ENCODE data around the gene ADAMTS12. TPM values are rescaled to one million over a fixed set of nuclear protein-coding genes. Genes with fewer than 3 reads are reported as not detected.
A peak's percentile ranks its signal among the peaks of the same experiment; 100 is the strongest.

The ADAMTS12 gene
- total RNA-seq, 1 donor from 2014 or later, result 2.1 TPM

DNA sequence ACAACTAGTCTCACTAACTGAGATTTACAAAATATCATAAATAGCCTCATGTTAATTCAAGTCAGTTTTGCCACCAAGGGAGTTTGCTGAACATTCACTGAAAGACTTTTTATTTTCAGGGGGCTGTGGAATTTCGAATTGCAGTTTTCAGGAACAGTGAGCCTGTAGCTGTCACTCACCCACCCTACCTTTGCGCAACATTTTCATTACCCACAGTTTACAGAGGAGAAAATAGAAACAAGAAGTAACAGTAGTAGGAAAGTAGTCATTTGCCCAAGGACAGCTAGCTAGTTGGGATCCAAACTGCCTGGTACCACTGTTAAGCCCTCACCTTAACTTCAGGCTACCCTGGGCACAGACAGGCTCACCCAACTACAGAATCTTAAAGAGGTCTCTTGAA, 154.1 kb downstream of the ADAMTS12 start:
- ATAC-seq, result no peak
- no peak for DNase-seq (ENCODE audit: missing footprints)
- intact Hi-C loops (cut with DNase I), result no loop called here

- ATAC-seq (no peak), DNase-seq (ENCODE audit: missing footprints) (no peak)
- intact Hi-C loops (cut with DNase I), result no loop called here
Measured at GRCh38 chr5:33737284-33737683, 154.5 kb downstream of the ADAMTS12 start.

- ATAC-seq, result no peak
Measured at GRCh38 chr5:33736510-33736909, 155.3 kb downstream of the ADAMTS12 start.

DNA sequence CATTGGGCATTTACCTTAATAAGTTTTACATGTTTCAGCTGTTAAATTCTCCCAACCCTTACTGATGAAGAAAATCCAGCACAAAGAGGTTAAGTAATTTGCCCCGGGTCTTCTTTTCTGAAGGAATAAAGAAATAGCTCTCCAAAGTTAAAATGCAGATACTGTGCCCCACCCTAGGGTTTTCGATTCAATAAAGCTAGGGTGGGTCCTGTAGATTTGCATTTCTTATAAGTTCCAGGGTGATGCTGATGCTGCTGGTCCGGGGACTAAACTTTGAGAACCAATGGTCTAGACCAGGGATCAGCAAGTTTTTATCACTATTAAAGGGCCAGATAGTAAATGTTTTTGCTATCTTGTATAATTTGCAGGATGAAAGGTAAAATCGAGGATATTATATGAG, 156.7 kb downstream of the ADAMTS12 start:
- DNase-seq (ENCODE audit: missing footprints), result no peak
- intact Hi-C loops (cut with DNase I), result no loop called here

More at GRCh38 chr5:33736510-33736909, 155.3 kb downstream of the ADAMTS12 start:
- intact Hi-C loops (cut with DNase I), result no loop called here
- DNase-seq (ENCODE audit: missing footprints), result no peak

GRCh38 chr5:33734537-33734936, 157.3 kb downstream of the ADAMTS12 start:
- no peak for ATAC-seq
- intact Hi-C loops (cut with DNase I), result no loop called here
- DNase-seq (ENCODE audit: missing footprints), result no peak

More for the DNA sequence above, 156.7 kb downstream of the ADAMTS12 start:
- ATAC-seq, result no peak

GRCh38 chr5:33733225-33733624, 158.6 kb downstream of the ADAMTS12 start:
- intact Hi-C loops (cut with DNase I), result no loop called here
- DNase-seq (ENCODE audit: missing footprints), result no peak
- ATAC-seq, result no peak

DNA sequence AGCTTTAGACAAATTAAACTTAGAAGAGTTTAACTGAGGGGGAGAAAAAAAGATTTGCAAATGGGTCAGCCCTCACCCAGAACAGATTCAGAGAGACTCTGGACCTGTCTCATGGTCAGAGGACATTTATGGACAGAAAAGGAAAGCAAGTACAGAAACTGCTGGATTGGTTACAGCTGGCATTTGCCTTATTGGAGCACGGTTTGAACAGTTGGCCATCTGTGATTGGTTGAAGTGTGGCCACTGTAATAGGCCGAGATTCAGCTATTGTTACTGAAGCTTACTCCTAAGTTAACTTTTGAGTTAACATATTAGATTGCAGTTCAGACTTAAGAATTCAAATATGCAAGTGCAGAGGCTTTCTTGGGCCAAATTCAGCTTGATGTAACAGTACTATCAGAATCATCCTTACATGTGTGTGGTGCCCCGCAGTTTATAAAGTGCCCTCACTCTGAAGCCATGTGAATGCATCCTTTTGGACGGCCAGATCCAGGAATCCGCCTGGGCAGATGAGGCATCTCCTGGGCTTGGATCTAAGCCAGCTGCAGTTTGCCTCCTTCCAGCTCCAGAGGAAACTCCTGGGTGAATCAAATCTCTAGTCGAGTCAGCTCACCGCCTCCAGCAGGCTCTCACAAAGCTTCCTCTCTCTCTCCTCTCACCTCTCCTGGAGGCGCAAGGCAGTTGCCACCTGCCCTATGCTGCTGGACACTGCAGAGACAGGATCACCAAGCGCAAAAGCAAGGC, 165.2 kb downstream of the ADAMTS12 start:
- intact Hi-C loops (cut with DNase I), result no loop called here
- peak; percentile 78 for ATAC-seq
- no peak for DNase-seq (ENCODE audit: missing footprints)

DNA sequence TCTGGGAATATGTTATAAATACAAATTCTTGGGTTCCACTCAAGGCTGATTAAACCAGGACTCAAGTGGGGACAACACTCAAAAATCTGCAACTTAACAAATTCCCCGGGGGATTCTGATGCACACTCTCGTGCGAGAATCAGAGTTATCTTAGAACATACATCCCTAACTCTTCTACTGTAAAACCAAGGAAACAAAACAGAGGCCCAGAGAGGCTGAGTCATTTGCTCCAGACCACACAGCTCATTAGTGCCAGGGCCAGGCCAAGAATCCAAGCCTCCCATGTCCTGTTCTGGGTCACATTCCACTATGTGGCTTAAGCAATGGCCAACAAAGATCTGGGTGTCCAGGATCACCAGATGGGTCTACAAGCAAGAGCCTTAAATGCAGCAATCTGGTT, 166.0 kb downstream of the ADAMTS12 start:
- no peak for DNase-seq (ENCODE audit: missing footprints)
- intact Hi-C loops (cut with DNase I), result no loop called here
- peak; percentile 6 for ATAC-seq

- ATAC-seq (no peak), DNase-seq (ENCODE audit: missing footprints) (no peak)
- intact Hi-C loops (cut with DNase I), result no loop called here
Measured at GRCh38 chr5:33721491-33722200, 170.1 kb downstream of the ADAMTS12 start.

DNA sequence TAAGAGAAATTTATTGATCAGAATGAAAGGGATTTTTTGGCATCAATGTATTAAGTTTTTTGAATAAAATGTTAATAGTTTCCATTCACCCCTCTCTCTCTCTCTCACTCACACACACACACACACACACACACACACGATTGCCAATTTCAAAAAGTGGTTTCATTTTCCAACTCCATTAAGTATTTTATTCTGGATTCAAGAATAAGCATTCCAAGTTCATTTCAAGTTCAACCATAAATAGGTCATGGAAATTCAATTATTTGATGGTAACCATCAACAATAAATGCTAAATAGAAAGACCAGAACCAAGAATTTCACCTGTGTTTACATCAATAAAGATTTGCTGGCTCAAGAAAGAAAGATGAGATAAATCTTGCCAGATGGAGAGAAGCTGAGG, 171.6 kb downstream of the ADAMTS12 start:
- DNase-seq (ENCODE audit: missing footprints), result no peak
- ATAC-seq, result no peak
- intact Hi-C loops (cut with DNase I), result no loop called here

GRCh38 chr5:33719769-33720168, 172.0 kb downstream of the ADAMTS12 start:
- ATAC-seq, result no peak
- intact Hi-C loops (cut with DNase I), result no loop called here
- DNase-seq (ENCODE audit: missing footprints), result no peak

DNA sequence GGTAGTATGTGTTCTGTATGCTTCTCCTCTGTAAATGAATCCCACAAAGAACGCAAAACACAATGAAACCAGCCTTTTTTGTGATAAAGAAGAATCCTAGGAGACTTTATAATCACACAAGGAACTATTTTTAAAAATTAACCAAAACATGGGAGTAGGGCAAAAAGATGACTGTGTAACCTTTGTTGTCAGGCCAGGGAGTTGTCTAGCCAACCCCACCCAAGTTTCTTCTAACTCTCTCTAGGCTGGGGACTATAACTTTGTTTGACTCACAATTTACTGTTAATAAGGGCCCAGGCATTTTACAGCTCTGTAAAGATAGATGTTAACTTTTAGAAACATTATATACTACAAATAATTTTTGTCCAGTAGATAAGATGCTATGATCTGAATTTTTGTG, 176.1 kb downstream of the ADAMTS12 start:
- intact Hi-C loops (cut with DNase I), result no loop called here
- DNase-seq (ENCODE audit: missing footprints), result no peak
- ATAC-seq, result no peak

- ATAC-seq (peak; percentile 38), DNase-seq (ENCODE audit: missing footprints) (no peak)
- intact Hi-C loops (cut with DNase I), result no loop called here
Measured at GRCh38 chr5:33713136-33713765, 178.5 kb downstream of the ADAMTS12 start.

GRCh38 chr5:33712664-33713063, 179.1 kb downstream of the ADAMTS12 start:
- DNase-seq (ENCODE audit: missing footprints), result no peak
- intact Hi-C loops (cut with DNase I), result no loop called here
- ATAC-seq, result no peak

DNA sequence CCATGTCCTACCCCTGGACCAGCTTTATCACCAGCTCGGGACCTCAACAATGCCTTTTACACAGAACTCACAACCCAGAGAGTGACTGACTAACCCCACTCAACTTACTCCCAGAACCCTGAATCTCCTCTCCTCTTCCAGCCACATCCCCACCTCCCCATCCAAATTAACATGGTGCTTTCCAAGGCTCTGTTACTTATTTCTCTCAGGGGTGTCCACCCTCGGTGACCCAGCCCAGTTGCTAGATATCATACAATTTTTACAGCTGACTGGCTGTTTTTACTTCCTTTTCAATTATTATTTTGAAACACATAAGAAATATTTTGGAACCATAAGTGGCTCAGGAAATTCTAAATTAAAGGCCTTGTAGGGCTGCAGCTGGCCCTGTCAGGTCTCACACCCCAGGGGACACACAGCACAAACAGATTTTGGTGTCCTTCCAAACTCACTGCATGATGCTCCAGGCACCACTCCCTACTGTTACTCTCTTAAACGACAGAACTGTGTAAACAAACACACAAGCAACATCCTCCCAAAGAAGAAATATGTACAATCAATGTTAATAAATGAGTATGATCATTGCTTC, 180.6 kb downstream of the ADAMTS12 start:
- DNase-seq (ENCODE audit: missing footprints) (peak; percentile 46), ATAC-seq (peak; percentile 96)
- intact Hi-C loops (cut with DNase I), result no loop called here

DNA sequence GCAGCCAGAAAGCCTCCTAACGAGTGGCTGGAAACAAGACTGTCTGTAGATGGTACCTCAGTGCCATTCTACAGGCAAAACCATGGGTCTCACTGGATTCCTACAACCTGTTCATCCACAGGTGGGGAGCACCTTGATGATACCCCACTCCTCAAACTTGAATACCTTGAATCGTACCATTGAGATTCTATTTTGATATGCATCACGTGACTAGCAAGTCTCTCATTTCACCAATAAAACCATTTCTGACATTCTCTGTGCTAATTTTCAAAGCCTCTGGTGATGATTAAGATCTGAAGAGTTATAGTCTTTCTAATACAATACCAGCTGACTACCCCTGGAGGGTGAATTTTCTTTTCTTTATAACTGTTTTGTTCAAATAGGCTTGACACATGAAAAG, 188.9 kb downstream of the ADAMTS12 start:
- ATAC-seq (no peak), DNase-seq (ENCODE audit: missing footprints) (no peak)
- intact Hi-C loops (cut with DNase I), result no loop called here

DNA sequence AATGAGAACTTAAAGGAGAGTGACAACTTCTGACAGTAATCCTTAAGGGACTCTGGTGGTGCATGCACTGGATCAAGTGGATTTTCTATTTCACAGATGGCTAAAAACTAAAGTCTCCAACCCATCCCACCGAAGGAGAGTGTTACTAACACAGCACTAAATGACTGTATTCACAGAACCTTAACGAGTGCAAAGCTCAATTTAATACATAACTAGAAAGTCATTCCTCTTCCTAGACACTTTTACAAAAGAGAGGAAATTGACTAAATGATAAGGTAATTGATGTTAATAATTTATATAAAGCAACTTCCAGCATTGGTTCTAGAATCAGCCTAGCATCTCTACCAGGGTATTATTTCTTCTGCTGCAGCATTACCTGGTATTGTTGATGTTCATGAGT, 189.8 kb downstream of the ADAMTS12 start:
- intact Hi-C loops (cut with DNase I), result no loop called here
- no peak for DNase-seq (ENCODE audit: missing footprints)

DNA sequence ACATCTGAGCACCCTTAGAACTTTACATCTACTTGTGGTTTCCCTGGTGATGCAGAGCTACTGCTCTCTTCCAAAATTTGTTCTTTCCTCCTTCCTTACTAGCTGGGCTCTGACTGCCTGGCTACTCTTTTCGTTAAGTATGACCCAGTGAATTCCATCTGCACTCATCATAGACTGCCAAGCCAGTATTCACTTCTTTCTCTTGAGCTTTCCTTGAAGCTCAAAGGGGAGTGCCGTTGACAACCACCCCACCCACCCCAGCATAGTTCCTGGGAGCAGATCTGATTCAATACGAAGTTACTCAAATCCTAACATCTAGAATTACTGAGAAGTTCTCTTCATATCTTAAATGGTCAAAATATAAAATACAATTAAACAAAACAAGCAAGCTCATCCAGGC, 190.5 kb downstream of the ADAMTS12 start:
- no peak for DNase-seq (ENCODE audit: missing footprints)
- no peak for ATAC-seq
- intact Hi-C loops (cut with DNase I), result no loop called here

More for the DNA sequence above, 189.8 kb downstream of the ADAMTS12 start:
- ATAC-seq, result no peak

DNA sequence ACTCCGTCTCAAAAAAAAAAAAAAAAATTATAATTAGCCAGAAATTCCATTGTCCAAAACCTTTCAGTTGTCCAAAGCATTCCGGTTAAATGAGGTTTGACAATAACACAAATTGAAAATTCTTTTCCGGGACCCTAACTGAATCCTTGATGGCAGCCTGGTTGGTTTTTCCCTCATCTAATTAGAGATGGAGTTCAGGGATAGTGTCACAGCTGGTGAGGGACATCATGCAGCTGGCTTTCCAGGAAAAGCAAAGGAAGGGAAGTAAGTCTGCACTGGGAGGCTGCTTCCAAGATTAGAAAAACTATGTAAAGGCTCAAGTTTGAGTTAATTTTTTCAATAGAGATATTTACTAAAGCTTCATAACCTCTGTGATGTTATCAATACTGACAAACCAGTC, 195.4 kb downstream of the ADAMTS12 start:
- intact Hi-C loops (cut with DNase I), result no loop called here
- no peak for DNase-seq (ENCODE audit: missing footprints)
- no peak for ATAC-seq

DNA sequence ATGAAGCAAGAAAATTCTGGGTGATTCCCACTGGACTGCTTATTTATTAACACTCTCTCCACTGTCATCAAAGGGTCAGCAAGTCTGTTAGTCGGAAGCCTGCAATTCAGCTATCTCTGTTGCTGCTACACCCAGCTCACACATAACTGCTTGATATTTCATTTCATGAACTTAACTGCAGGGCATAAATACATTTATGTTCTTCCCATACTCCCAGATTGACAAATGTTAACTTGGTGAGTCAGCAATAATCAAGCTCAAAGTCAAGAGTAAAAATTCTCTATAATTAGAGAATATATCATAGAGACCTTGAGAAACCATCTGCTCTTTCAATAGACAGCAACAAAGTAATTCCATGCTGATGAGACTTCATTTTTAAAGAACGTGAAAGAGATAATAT, 198.8 kb downstream of the ADAMTS12 start:
- intact Hi-C loops (cut with DNase I), result no loop called here
- DNase-seq (ENCODE audit: missing footprints) (no peak), ATAC-seq (no peak)

Measured in Right ventricle myocardium inferior (tissue), 1 donor.